Epithelial cell of esophagus (primary cell): ENCODE data around the gene TXNDC5.

Source experiments
- DNase-seq: peaks from one replicate; pipeline ENCODE4 v3.0.0; 2010; ENCODE audit warnings: low read depth
- H3K4me3 ChIP-seq: 2 replicates; pipeline ENCODE4 v1.5.1; 2011; ENCODE audit warnings: mild to moderate bottlenecking, low read length, control low read depth
- CTCF ChIP-seq: IDR thresholded peaks from 2 replicates; pipeline ENCODE4 v1.5.1; 2011; ENCODE audit warnings: low read depth, mild to moderate bottlenecking, low read length, control low read depth, inconsistent platforms; ENCODE audit not compliant: insufficient read depth; ENCODE audit errors: missing control alignments

TXNDC5 gene

GRCh38 chr6:7916959-7917358, 6.4 kb upstream of the TXNDC5 start:
- no peak for DNase-seq
- no peak overlapping the region for H3K4me3 ChIP-seq
- no peak for TF ChIP-seq CTCF

- no peak for DNase-seq
- no peak for TF ChIP-seq CTCF
- H3K4me3 ChIP-seq, result no peak overlapping the region
Measured at GRCh38 chr6:7914991-7915789, 4.6 kb upstream of the TXNDC5 start.

- H3K4me3 ChIP-seq, result no peak overlapping the region
- TF ChIP-seq CTCF, result no peak
- no peak for DNase-seq
Measured at GRCh38 chr6:7914311-7914710, 3.7 kb upstream of the TXNDC5 start.

- H3K4me3 ChIP-seq, result no peak overlapping the region
- no peak for TF ChIP-seq CTCF
- no peak for DNase-seq
Measured at GRCh38 chr6:7912736-7913517, 2.3 kb upstream of the TXNDC5 start.

GRCh38 chr6:7912024-7912423, 1.4 kb upstream of the TXNDC5 start:
- TF ChIP-seq CTCF, result no peak
- H3K4me3 ChIP-seq, result no peak overlapping the region
- DNase-seq, result no peak

DNA sequence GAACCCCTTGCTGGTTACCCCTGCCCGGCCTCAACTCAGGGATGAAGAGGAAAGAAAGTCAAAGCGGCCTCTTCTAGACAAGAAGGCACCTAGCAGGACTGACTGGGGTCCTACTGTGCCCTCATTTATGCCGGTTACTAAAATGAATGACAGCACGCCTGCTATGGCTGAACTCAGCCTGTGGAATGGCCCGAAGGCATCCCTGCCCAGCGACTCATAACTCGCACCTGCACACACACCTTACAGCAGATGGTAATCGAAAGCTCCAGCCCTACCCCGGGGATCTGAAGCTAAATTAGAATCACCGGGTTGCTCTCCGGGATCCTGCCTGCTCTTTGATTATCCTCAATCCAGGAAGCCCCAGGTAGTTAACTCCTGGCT, 747 bp upstream of the TXNDC5 start:
- DNase-seq, result peak; percentile 63
- peak overlapping the region; percentile 53 for H3K4me3 ChIP-seq
- TF ChIP-seq CTCF, result no peak
